Esophagus squamous epithelium (tissue), 5 donors: Measurements from ENCODE around the gene MBOAT1. TPM values are rescaled to one million over a fixed set of nuclear protein-coding genes. Genes with fewer than 3 reads are reported as not detected.

Source experiments
- DNase-seq: peaks from one replicate; lab custom pipeline; 2025; lab: John Stamatoyannopoulos, UW
- H3K27ac ChIP-seq, 4 donors: fragments of 200-600 bp; sonication (generic); one replicate each; pipeline ENCODE4 v1.5.1; 2016 to 2019; ENCODE audit warnings: mild to moderate bottlenecking in 1 of 4
- H3K27me3 ChIP-seq, 4 donors: fragments of 200-600 bp; sonication (generic); 1 replicate in 3 of 4; 2 replicates in 1 of 4; pipeline versions ENCODE4 v1.5.1 to v1.6.0; 2017 to 2021; ENCODE audit warnings: antibody characterized with exemption in 1 of 4
- H3K36me3 ChIP-seq, 3 donors: fragments of 200-600 bp; sonication (generic); one replicate each; pipeline ENCODE4 v1.5.1; 2016 to 2019
- H3K4me1 ChIP-seq, 3 donors: fragments of 200-600 bp; sonication (generic); one replicate each; pipeline ENCODE4 v1.5.1; 2017 to 2019
- H3K4me3 ChIP-seq, 4 donors: fragments of 200-600 bp; sonication (generic); 1 replicate in 3 of 4; 2 replicates in 1 of 4; pipeline ENCODE4 v1.5.1; 2016 to 2019; ENCODE audit warnings: mild to moderate bottlenecking in 2 of 4, moderate library complexity in 1 of 4
- H3K9me3 ChIP-seq, 3 donors: fragments of 200-600 bp; sonication (generic); one replicate each; pipeline ENCODE4 v1.5.1; 2016 to 2019
- POLR2A ChIP-seq, 4 donors: fragments of 450-650 bp; IDR thresholded peaks; one replicate each; pipeline ENCODE4 v1.6.1; 2017; ENCODE audit warnings: antibody characterized with exemption in 4 of 4, mild to moderate bottlenecking in 4 of 4, moderate library complexity in 3 of 4
- WGBS, 2 donors: methylation state at CpG; one replicate each; pipeline ENCODE4 v1.1.5; 2018; 5-methylcytosine and 5-hydroxymethylcytosine counted together
- intact Hi-C: fragments of 100-400 bp; cut with DNase I; formaldehyde crosslinking; loops from one replicate; pipeline ENCODE4 v1.15.0; 2022
- total RNA-seq, 4 donors: library from RNA; depleted of rRNA; stranded (reverse); fragments of >200 nt; gene quantifications; one replicate each; pipeline ENCODE4 v1.1.0, GENCODE V29; 2016
- TF ChIP-seq, protein P1 (sequence below), 6 experiments: fragments of 450-650 bp in 4 of 6; fragments of 200-600 bp in 2 of 6; sonication (generic) in 2 of 6; IDR thresholded peaks; one replicate each; pipeline ENCODE4 v1.5.1; 2016 to 2019; ENCODE audit warnings: antibody characterized with exemption in 6 of 6, mild to moderate bottlenecking in 4 of 6, moderate library complexity in 4 of 6
- donor health status: DM: yes; HTN: yes; CAD: no.

The MBOAT1 gene
- total RNA-seq, 4 donors from 2014 or later: 5.2 to 12.8 (median 12.0) TPM

DNA sequence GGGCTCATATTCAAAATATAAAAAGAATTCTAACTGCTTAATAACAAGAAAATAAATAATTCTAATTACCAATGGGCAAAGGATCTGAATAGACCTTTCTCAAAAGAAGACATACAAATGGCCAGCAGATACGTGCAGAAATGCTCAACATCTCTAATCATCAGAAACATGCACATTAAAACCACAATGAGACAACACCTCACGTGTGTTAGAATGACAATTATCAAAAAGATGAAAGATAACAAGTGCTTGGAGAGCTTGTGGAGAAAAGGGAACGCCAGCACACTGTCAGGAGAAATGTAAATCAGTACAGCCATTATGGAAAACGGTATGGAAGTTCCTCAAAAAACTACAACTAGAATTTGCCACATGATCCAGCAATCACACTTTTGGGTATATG lies 53.6 kb downstream of the MBOAT1 start:
- intact Hi-C loops: no loop called here
- Histone ChIP-seq H3K4me3 (no peak overlapping the region), H3K27ac (no peak overlapping the region), H3K27me3 (no peaks in the 10 kb centered on the region), H3K9me3 (no peaks in the 10 kb centered on the region), H3K4me1 (no peaks in the 10 kb centered on the region), H3K36me3 (no peaks in the 10 kb centered on the region)
- WGBS, 2 donors: 90 to 91% methylated on average over 4 of the region's 4 CpGs
- TF ChIP-seq POLR2A (IDR thresholded peaks at IDR 0.05): no peak
- TF ChIP-seq, protein P1, sequence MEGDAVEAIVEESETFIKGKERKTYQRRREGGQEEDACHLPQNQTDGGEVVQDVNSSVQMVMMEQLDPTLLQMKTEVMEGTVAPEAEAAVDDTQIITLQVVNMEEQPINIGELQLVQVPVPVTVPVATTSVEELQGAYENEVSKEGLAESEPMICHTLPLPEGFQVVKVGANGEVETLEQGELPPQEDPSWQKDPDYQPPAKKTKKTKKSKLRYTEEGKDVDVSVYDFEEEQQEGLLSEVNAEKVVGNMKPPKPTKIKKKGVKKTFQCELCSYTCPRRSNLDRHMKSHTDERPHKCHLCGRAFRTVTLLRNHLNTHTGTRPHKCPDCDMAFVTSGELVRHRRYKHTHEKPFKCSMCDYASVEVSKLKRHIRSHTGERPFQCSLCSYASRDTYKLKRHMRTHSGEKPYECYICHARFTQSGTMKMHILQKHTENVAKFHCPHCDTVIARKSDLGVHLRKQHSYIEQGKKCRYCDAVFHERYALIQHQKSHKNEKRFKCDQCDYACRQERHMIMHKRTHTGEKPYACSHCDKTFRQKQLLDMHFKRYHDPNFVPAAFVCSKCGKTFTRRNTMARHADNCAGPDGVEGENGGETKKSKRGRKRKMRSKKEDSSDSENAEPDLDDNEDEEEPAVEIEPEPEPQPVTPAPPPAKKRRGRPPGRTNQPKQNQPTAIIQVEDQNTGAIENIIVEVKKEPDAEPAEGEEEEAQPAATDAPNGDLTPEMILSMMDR (IDR thresholded peaks at IDR 0.05): no peak
- no peak for DNase-seq

DNA sequence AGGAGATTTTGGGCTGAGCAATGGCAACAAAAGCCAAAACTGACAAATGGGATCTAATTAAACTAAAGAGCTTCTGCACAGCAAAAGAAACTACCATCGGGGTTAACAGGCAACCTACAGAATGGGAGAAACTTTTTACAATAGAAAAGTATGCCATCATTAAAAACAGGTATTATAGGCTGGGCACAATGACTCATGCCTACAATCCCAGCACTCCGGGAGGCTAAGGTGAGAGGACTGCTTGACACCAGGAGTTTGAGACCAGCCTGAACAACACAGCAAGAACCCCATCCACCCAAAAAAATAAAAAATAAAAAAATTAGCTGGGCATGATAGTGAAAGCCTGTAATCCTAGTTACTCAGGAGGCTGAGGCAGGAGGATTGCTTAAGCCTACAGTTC lies 55.4 kb downstream of the MBOAT1 start:
- Histone ChIP-seq H3K4me3 (no peak overlapping the region), H3K9me3 (no peaks in the 10 kb centered on the region), H3K27me3 (no peaks in the 10 kb centered on the region), H3K4me1 (peaks cover 0 to 4% (median 0%) of the 10 kb centered on the region in 3 donors), H3K36me3 (peaks cover 0 to 1% (median 0%) of the 10 kb centered on the region in 3 donors), H3K27ac (no peak overlapping the region)
- TF ChIP-seq POLR2A (IDR thresholded peaks at IDR 0.05): no peak
- TF ChIP-seq, protein P1 (IDR thresholded peaks at IDR 0.05): no peak
- DNase-seq: no peak
- intact Hi-C loops: no loop called here
- 69 to 70% methylated on average over 2 of the region's 2 CpGs for WGBS, 2 donors

DNA sequence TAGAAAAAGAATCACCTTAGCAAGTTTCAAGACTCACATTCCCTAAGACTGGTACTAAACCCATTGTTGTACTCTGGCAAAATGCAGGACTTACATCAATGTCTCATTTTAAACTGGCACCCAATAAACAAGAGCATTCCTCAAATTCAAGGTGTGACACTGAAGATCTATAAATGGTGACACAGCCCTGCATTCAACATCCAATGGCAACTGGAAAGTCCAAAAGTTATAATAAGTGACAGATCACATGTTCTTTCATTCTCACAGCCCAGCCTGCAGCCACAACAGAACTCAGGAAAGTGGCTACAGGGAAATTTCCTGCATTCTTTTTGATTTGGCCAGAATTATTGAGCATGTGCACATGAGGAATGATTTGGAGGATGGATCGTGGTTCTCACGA lies 57.5 kb downstream of the MBOAT1 start:
- TF ChIP-seq POLR2A (IDR thresholded peaks at IDR 0.05): no peak
- TF ChIP-seq, protein P1 (IDR thresholded peaks at IDR 0.05): no peak
- Histone ChIP-seq H3K27ac (no peak overlapping the region), H3K27me3 (no peaks in the 10 kb centered on the region), H3K36me3 (peaks cover 0 to 19% (median 0%) of the 10 kb centered on the region in 3 donors), H3K9me3 (no peaks in the 10 kb centered on the region), H3K4me3 (no peak overlapping the region), H3K4me1 (peaks cover 0 to 4% (median 0%) of the 10 kb centered on the region in 3 donors)
- DNase-seq: no peak
- intact Hi-C loops: no loop called here
- 100% methylated on average over 1 to 2 of the region's 2 CpGs for WGBS, 2 donors

DNA sequence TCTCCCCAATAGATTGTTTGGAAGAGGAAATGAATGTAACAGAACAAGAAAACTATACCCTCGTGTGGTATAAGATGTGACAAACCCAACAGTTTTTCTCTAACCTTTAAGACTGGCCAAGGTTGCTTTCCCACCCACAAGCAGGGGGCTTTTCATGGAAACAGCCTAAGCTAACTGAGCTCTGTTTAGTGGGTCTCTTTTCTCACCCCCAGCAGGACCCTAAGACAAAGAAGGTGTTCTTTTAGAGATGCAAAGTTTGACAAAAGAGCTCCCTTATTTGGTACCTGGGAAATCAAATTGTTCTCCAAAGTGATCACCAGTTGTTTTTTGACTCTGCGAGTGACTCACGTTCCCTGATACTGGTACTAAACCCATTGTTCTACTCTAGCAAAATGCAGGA lies 59.1 kb downstream of the MBOAT1 start:
- no peaks in the 10 kb centered on the region for H3K9me3 ChIP-seq
- peaks cover 0 to 4% (median 0%) of the 10 kb centered on the region in 3 donors for H3K4me1 ChIP-seq
- H3K36me3 ChIP-seq: peaks cover 0 to 24% (median 0%) of the 10 kb centered on the region in 3 donors
- WGBS, 2 donors: 90 to 91% methylated on average over 3 of the region's 3 CpGs
- H3K4me3 ChIP-seq: no peak overlapping the region
- H3K27ac ChIP-seq: peak overlapping the region in 2 of 4 donors; percentile 31 to 38
- no peaks in the 10 kb centered on the region for H3K27me3 ChIP-seq
- intact Hi-C loops: no loop called here
- DNase-seq: no peak
- TF ChIP-seq, protein P1 (IDR thresholded peaks at IDR 0.05): no peak
- TF ChIP-seq POLR2A (IDR thresholded peaks at IDR 0.05): no peak

DNA sequence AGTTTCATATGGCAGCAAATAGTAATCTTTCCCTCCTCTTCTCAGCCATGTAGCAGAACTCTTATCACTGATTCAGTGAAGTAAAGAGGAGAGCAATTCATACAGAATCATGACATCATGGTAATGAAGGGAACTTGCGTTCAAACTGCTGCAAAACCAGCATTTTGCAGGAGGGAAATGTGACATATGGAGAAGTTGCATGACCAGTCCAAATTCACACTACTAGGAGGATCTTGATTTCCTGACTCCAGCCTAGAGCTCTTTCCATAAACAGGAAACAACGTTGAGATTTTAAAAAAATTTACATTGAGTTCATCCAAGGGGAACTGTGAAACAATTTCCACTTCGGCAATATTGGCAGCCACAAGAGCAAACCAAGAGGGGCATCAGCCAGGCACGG lies 63.8 kb downstream of the MBOAT1 start:
- WGBS, 2 donors: 69 to 81% methylated on average over 4 of the region's 4 CpGs
- intact Hi-C loops: no loop called here
- peaks cover 0 to 4% (median 0%) of the 10 kb centered on the region in 3 donors for H3K4me1 ChIP-seq
- H3K36me3 ChIP-seq: peaks cover 0 to 68% (median 0%) of the 10 kb centered on the region in 3 donors
- no peaks in the 10 kb centered on the region for H3K9me3 ChIP-seq
- no peak for DNase-seq
- TF ChIP-seq, protein P1 (IDR thresholded peaks at IDR 0.05): no peak
- TF ChIP-seq POLR2A (IDR thresholded peaks at IDR 0.05): no peak
- no peak overlapping the region for H3K27ac ChIP-seq
- no peak overlapping the region for H3K4me3 ChIP-seq
- H3K27me3 ChIP-seq: no peaks in the 10 kb centered on the region
